HEK293 (cell line): ENCODE measurements around the gene SPEG.

Source experiments
- CTCF ChIP-seq: fragments of 450-650 bp; formaldehyde crosslinking; IDR thresholded peaks from 2 replicates; pipeline ENCODE4 v1.5.1; 2016; ENCODE audit warnings: missing biosample characterization, missing genetic modification characterization
- GLI2 ChIP-seq: fragments of 450-650 bp; formaldehyde crosslinking; IDR thresholded peaks from 2 replicates; pipeline ENCODE4; 2017; ENCODE audit warnings: missing biosample characterization, missing genetic modification characterization, low read depth, borderline replicate concordance
- KLF7 ChIP-seq: fragments of 450-650 bp; formaldehyde crosslinking; IDR thresholded peaks from 2 replicates; pipeline ENCODE4 v1.5.1; 2016; ENCODE audit warnings: missing biosample characterization, missing genetic modification characterization, borderline replicate concordance
- ZNF350 ChIP-seq: fragments of 450-650 bp; formaldehyde crosslinking; IDR thresholded peaks from 2 replicates; pipeline ENCODE4 v1.5.0; 2017; ENCODE audit warnings: missing biosample characterization, mild to moderate bottlenecking, missing genetic modification characterization
- ZNF394 ChIP-seq: fragments of 450-650 bp; formaldehyde crosslinking; IDR thresholded peaks from 2 replicates; pipeline ENCODE4 v1.5.1; 2016; ENCODE audit warnings: missing biosample characterization, missing genetic modification characterization, mild to moderate bottlenecking, moderate library complexity, borderline replicate concordance
- ZNF521 ChIP-seq: fragments of 450-650 bp; formaldehyde crosslinking; IDR thresholded peaks from 2 replicates; pipeline ENCODE4 v1.5.1; 2017; ENCODE audit warnings: missing biosample characterization, mild to moderate bottlenecking, missing genetic modification characterization
- ZNF768 ChIP-seq: fragments of 450-650 bp; formaldehyde crosslinking; IDR thresholded peaks from 2 replicates; pipeline ENCODE4 v1.5.1; 2018; ENCODE audit warnings: missing biosample characterization, mild to moderate bottlenecking, missing genetic modification characterization

- no peak for TF ChIP-seq GLI2
- no peak for TF ChIP-seq ZNF768 (tag by site-specific recombination)
- no peak for TF ChIP-seq CTCF (tag by site-specific recombination)
- TF ChIP-seq ZNF350 (tag by site-specific recombination), result no peak
- TF ChIP-seq ZNF521 (tag by site-specific recombination), result no peak
- no peak for TF ChIP-seq KLF7 (tag by site-specific recombination)
- TF ChIP-seq ZNF394, result no peak
Measured at GRCh38 chr2:219439506-219439905, 4.9 kb downstream of the SPEG start.
